ENCODE data around the gene PPIL3.
"Not testable (repeated sequence)": the region's sequence is repeated elsewhere in the genome, so short reads cannot be mapped to it uniquely, and the experiment has no call there.

Gene PPIL3

GRCh38 chr2:200888704-200889625 lies at the start of gene PPIL3, which contains the start of gene NIF3L1:
Gene PPIL3 (minus strand): TSS chr2:200889077. CDS start chr2:200887615, 1,462 bp downstream.
Gene NIF3L1 (plus strand): TSS chr2:200889371. CDS start chr2:200891944, 2,573 bp downstream.
- DNase-seq (ENCODE audit: low read depth), result peak; percentile 96

GRCh38 chr2:200930947-200931626 lies 42.2 kb upstream of the PPIL3 start:
- no peak for DNase-seq (ENCODE audit: low read depth)

- DNase-seq (ENCODE audit: low read depth), result no peak
Observed at GRCh38 chr2:200929334-200930249, 40.7 kb upstream of the PPIL3 start.

GRCh38 chr2:200922439-200922838 lies 33.6 kb upstream of the PPIL3 start:
- no peak for DNase-seq (ENCODE audit: low read depth)

GRCh38 chr2:200913654-200914053 lies 24.8 kb upstream of the PPIL3 start:
- DNase-seq (ENCODE audit: low read depth), result no peak

- DNase-seq (ENCODE audit: low read depth), result no peak
Observed at GRCh38 chr2:200909958-200910357, 21.1 kb upstream of the PPIL3 start.

GRCh38 chr2:200905618-200906296 lies 16.9 kb upstream of the PPIL3 start:
- DNase-seq (ENCODE audit: low read depth), result peak; percentile 45

GRCh38 chr2:200901459-200902072 lies 12.7 kb upstream of the PPIL3 start:
- DNase-seq (ENCODE audit: low read depth), result peak; percentile 36

GRCh38 chr2:200899482-200899881 lies 10.6 kb upstream of the PPIL3 start:
- no peak for DNase-seq (ENCODE audit: low read depth)

- DNase-seq (ENCODE audit: low read depth), result not testable (repeated sequence)
Observed at GRCh38 chr2:200881715-200882249, 7.1 kb downstream of the PPIL3 start.

- DNase-seq (ENCODE audit: low read depth), result no peak
Observed at GRCh38 chr2:200878289-200878880, 10.5 kb downstream of the PPIL3 start.

- DNase-seq (ENCODE audit: low read depth), result no peak
Observed at GRCh38 chr2:200877443-200877842, 11.4 kb downstream of the PPIL3 start.

- DNase-seq (ENCODE audit: low read depth), result no peak
Observed at GRCh38 chr2:200873560-200873959, 15.3 kb downstream of the PPIL3 start.

- DNase-seq (ENCODE audit: low read depth), result no peak
Observed at GRCh38 chr2:200871151-200871550, 17.7 kb downstream of the PPIL3 start.

GRCh38 chr2:200869014-200869413 lies 19.9 kb downstream of the PPIL3 start:
- no peak for DNase-seq (ENCODE audit: low read depth)

- peak; percentile 98 for DNase-seq (ENCODE audit: low read depth)
Observed at GRCh38 chr2:200864176-200865034, 24.5 kb downstream of the PPIL3 start, which contains the start of gene CLK1. Gene CLK1 (minus strand): TSS chr2:200864658. CDS start chr2:200861862, 2,796 bp downstream.

GRCh38 chr2:200863782-200864175 lies 25.1 kb downstream of the PPIL3 start:
- no peak for DNase-seq (ENCODE audit: low read depth)

GRCh38 chr2:200862532-200863000 lies 26.3 kb downstream of the PPIL3 start:
- DNase-seq (ENCODE audit: low read depth), result peak; percentile 48

GRCh38 chr2:200861617-200862155 lies 27.2 kb downstream of the PPIL3 start:
- DNase-seq (ENCODE audit: low read depth), result no peak

Measured in activated T-cell treated with anti-CD3 and anti-CD28 coated beads for 48 hours (primary cell).